Trophoblast cell (in vitro differentiated cells and primary cell): ENCODE measurements around the gene GART.
"Not testable (repeated sequence)": the region's sequence is repeated elsewhere in the genome, so short reads cannot be mapped to it uniquely, and the experiment has no call there.

ENCODE experiments used
- DNase-seq, 2 donors: peaks; one replicate each; pipeline ENCODE4 v3.0.0-alpha.2; 2016
- H2AFZ ChIP-seq: 2 replicates; pipeline ENCODE4 v1.6.1; 2013; ENCODE audit warnings: low read length, moderate library complexity, mild to moderate bottlenecking; ENCODE audit not compliant: insufficient read depth, poor library complexity
- H2AK5ac ChIP-seq: 2 replicates; pipeline ENCODE4 v1.6.1; 2013; ENCODE audit warnings: mild to moderate bottlenecking, low read length
- H2BK120ac ChIP-seq: 2 replicates; pipeline ENCODE4 v1.6.1; 2013; ENCODE audit warnings: low read length, mild to moderate bottlenecking, moderate library complexity; ENCODE audit not compliant: insufficient read depth, poor library complexity
- H2BK12ac ChIP-seq: 2 replicates; pipeline ENCODE4 v1.6.1; 2013; ENCODE audit warnings: mild to moderate bottlenecking, low read length, moderate library complexity
- H2BK5ac ChIP-seq: 2 replicates; pipeline ENCODE4 v1.6.1; 2013; ENCODE audit warnings: low read length, low read depth, moderate library complexity, mild to moderate bottlenecking; ENCODE audit not compliant: poor library complexity
- H3K14ac ChIP-seq: 2 replicates; pipeline ENCODE4 v1.6.1; 2013; ENCODE audit warnings: mild to moderate bottlenecking, low read length
- H3K18ac ChIP-seq: 2 replicates; pipeline ENCODE4 v1.6.1; 2013; ENCODE audit warnings: mild to moderate bottlenecking, low read length
- H3K23ac ChIP-seq: 2 replicates; pipeline ENCODE4 v1.6.1; 2013; ENCODE audit warnings: low read length
- H3K27ac ChIP-seq: 2 replicates; pipeline ENCODE4 v1.5.1; 2013; ENCODE audit warnings: low read depth, mild to moderate bottlenecking, inconsistent platforms, low read length, moderate library complexity
- H3K27me3 ChIP-seq: 2 replicates; pipeline ENCODE4 v1.6.1; 2013; ENCODE audit warnings: inconsistent platforms, mild to moderate bottlenecking, low read length, moderate library complexity; ENCODE audit not compliant: insufficient read depth
- H3K36me3 ChIP-seq, 2 experiments: 1 replicate in 1 of 2; 2 replicates in 1 of 2; pipeline ENCODE4 v1.6.1; 2013; ENCODE audit warnings: low read length in 2 of 2, mild to moderate bottlenecking in 2 of 2, moderate library complexity in 1 of 2; ENCODE audit not compliant: insufficient read depth in 2 of 2, control insufficient read depth in 1 of 2
- H3K4ac ChIP-seq: 2 replicates; pipeline ENCODE4 v1.6.1; 2013; ENCODE audit warnings: low read depth, mild to moderate bottlenecking, low read length, moderate library complexity
- H3K4me1 ChIP-seq, 2 experiments: 1 replicate in 1 of 2; 2 replicates in 1 of 2; pipeline ENCODE4 v1.6.1; 2013; ENCODE audit warnings: low read length in 2 of 2, mild to moderate bottlenecking in 2 of 2, moderate library complexity in 1 of 2; ENCODE audit not compliant: insufficient read depth in 2 of 2, control insufficient read depth in 1 of 2
- H3K4me2 ChIP-seq: 2 replicates; pipeline ENCODE4 v1.6.1; 2013; ENCODE audit warnings: inconsistent platforms, mild to moderate bottlenecking, low read length, moderate library complexity
- H3K4me3 ChIP-seq: 2 replicates; pipeline ENCODE4 v1.5.1; 2013; ENCODE audit warnings: mild to moderate bottlenecking, low read depth, low read length, inconsistent platforms
- H3K79me1 ChIP-seq: one replicate; pipeline ENCODE4 v1.6.1; 2013; ENCODE audit warnings: low read length
- H3K79me2 ChIP-seq: 2 replicates; pipeline ENCODE4 v1.6.1; 2013; ENCODE audit warnings: low read length, mild to moderate bottlenecking; ENCODE audit not compliant: control insufficient read depth, insufficient read depth, poor library complexity
- H3K9ac ChIP-seq: 2 replicates; pipeline ENCODE4 v1.6.1; 2013; ENCODE audit warnings: mild to moderate bottlenecking, low read length
- H3K9me3 ChIP-seq: 2 replicates; pipeline ENCODE4 v1.6.1; 2013; ENCODE audit warnings: low read depth, mild to moderate bottlenecking, control low read depth, inconsistent platforms, low read length; ENCODE audit not compliant: insufficient read depth
- H4K12ac ChIP-seq: 2 replicates; pipeline ENCODE4 v1.6.1; 2013; ENCODE audit warnings: low read depth, mild to moderate bottlenecking, low read length, moderate library complexity
- H4K8ac ChIP-seq: 2 replicates; pipeline ENCODE4 v1.6.1; 2013; ENCODE audit warnings: low read depth, mild to moderate bottlenecking, low read length, moderate library complexity
- H4K91ac ChIP-seq: one replicate; pipeline ENCODE4 v1.6.1; 2013; ENCODE audit warnings: low read depth, mild to moderate bottlenecking, low read length, moderate library complexity
- WGBS: extraction: QIAGEN DNeasy Blood & Tissue Kit; methylation state at CpG from one replicate; pipeline ENCODE4 v1.1.7; 2013; ENCODE audit warnings: missing lambda C conversion rate; ENCODE audit not compliant: insufficient read length, insufficient coverage; ENCODE audit errors: extremely low coverage; 5-methylcytosine and 5-hydroxymethylcytosine counted together

Gene GART

DNA sequence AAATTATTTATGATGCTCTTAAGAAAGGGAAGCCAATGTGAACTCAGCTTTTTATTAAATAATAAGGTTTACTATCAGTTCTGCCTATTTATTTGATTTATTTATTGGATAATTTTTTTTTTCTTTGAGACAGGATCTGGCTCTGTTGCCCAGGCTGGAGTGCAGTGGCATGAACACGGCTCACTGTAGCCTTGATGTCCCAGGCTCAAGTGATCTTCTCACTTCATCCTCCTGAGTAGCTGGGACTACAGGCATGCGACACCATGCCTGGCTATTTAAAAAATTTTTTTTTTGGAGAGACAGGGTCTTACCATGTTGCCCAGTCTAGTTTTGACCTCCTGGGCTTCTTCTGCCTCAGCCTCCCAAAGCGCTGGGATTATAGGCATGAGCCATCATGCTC lies 29.4 kb downstream of the GART start:
- Histone ChIP-seq H3K9me3 (no peaks in the 10 kb centered on the region), H3K27me3 (no peaks in the 10 kb centered on the region), H3K4me3 (no peak overlapping the region), H3K4me2 (no peak overlapping the region), H2AK5ac (no peak overlapping the region), H4K91ac (no peak overlapping the region), H2BK12ac (no peak overlapping the region), H3K18ac (no peak overlapping the region), H4K8ac (no peak overlapping the region), H3K79me1 (no peaks in the 10 kb centered on the region), H3K23ac (no peak overlapping the region), H3K36me3 (peaks cover 30 to 42% of the 10 kb centered on the region in 2 experiments), H3K9ac (no peak overlapping the region), H3K79me2 (no peaks in the 10 kb centered on the region), H2AFZ (no peak overlapping the region), H3K4ac (no peak overlapping the region), H2BK5ac (no peak overlapping the region), H3K14ac (no peak overlapping the region), H4K12ac (no peak overlapping the region), H2BK120ac (no peak overlapping the region), H3K4me1 (no peaks in the 10 kb centered on the region), H3K27ac (no peak overlapping the region)
- no peak for DNase-seq
- WGBS: no CpG with 5 or more reads among the region's 3 CpGs

DNA sequence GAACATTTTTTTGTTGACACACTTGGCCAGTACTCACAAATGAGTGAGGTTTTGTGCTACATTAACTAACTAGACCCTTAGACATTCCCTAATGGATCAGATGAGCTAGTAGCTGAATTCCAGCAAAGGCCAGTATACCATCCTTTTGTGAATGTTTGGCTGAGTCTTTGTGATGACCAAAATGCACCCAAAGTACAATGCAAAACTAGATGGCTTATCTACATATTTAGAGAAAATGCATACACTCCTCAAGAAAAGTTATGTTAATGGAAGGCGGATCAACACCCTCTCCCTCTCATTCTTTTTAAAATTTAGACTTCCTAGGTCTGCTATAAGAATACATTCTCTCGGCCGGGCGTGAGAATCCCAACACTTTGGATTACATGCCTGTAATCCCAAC lies 30.3 kb downstream of the GART start:
- H2AFZ ChIP-seq: no peak overlapping the region
- H2BK12ac ChIP-seq: no peak overlapping the region
- H2BK120ac ChIP-seq: no peak overlapping the region
- no peaks in the 10 kb centered on the region for H3K9me3 ChIP-seq
- H3K4me3 ChIP-seq: no peak overlapping the region
- no peak overlapping the region for H4K12ac ChIP-seq
- H2AK5ac ChIP-seq: no peak overlapping the region
- H3K79me1 ChIP-seq: no peaks in the 10 kb centered on the region
- no peak overlapping the region for H3K23ac ChIP-seq
- no peaks in the 10 kb centered on the region for H3K79me2 ChIP-seq
- DNase-seq: no peak
- H3K36me3 ChIP-seq: peaks cover 30 to 36% of the 10 kb centered on the region in 2 experiments
- H3K4me1 ChIP-seq: no peaks in the 10 kb centered on the region
- no peak overlapping the region for H4K91ac ChIP-seq
- H3K4me2 ChIP-seq: no peak overlapping the region
- no peak overlapping the region for H3K14ac ChIP-seq
- H4K8ac ChIP-seq: no peak overlapping the region
- no peak overlapping the region for H3K4ac ChIP-seq
- H3K27ac ChIP-seq: no peak overlapping the region
- no peak overlapping the region for H2BK5ac ChIP-seq
- no CpG with 5 or more reads among the region's 4 CpGs for WGBS
- no peak overlapping the region for H3K18ac ChIP-seq
- no peaks in the 10 kb centered on the region for H3K27me3 ChIP-seq
- H3K9ac ChIP-seq: no peak overlapping the region

- no peak overlapping the region for H4K8ac ChIP-seq
- H2AK5ac ChIP-seq: no peak overlapping the region
- no peak overlapping the region for H3K4me2 ChIP-seq
- peak overlapping the region; percentile 48 for H3K9ac ChIP-seq
- no peak overlapping the region for H3K27ac ChIP-seq
- DNase-seq: no peak
- no peak overlapping the region for H3K18ac ChIP-seq
- H3K36me3 ChIP-seq: peaks cover 27 to 36% of the 10 kb centered on the region in 2 experiments
- H3K14ac ChIP-seq: no peak overlapping the region
- H3K9me3 ChIP-seq: no peaks in the 10 kb centered on the region
- no peak overlapping the region for H2BK120ac ChIP-seq
- H3K23ac ChIP-seq: no peak overlapping the region
- no peak overlapping the region for H3K4me3 ChIP-seq
- no peaks in the 10 kb centered on the region for H3K27me3 ChIP-seq
- no peak overlapping the region for H2AFZ ChIP-seq
- H3K4me1 ChIP-seq: no peaks in the 10 kb centered on the region
- H4K12ac ChIP-seq: no peak overlapping the region
- no peaks in the 10 kb centered on the region for H3K79me2 ChIP-seq
- H3K79me1 ChIP-seq: no peaks in the 10 kb centered on the region
- H2BK12ac ChIP-seq: no peak overlapping the region
- no CpG with 5 or more reads among the region's 8 CpGs for WGBS
- no peak overlapping the region for H3K4ac ChIP-seq
- H4K91ac ChIP-seq: no peak overlapping the region
- no peak overlapping the region for H2BK5ac ChIP-seq
These were observed 31.1 kb downstream of the GART start for GRCh38 chr21:33510826-33511225.

DNA sequence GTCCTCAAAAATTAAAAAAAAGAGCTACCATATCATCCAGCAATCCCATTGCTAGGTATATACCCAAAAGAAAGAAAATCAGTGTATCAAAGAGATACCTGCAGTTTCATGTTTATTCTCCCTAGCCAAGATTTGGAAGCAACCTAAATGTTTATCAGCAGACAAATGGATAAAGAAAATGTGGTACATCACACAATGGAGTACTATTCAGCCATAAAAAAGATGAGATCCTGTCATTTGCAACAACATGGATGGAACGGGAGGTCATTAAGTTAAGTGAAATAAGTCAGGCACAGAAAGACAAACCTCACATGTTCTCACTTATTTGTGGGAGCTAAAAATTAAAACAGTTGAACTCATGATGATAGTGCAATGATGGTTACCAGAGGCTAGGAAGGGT lies 34.9 kb downstream of the GART start:
- H4K91ac ChIP-seq, H3K18ac ChIP-seq, H3K4me1 ChIP-seq, H3K27me3 ChIP-seq, H3K9me3 ChIP-seq, H3K79me2 ChIP-seq, H3K4me3 ChIP-seq, H2BK12ac ChIP-seq, H4K12ac ChIP-seq, H3K9ac ChIP-seq, H3K4me2 ChIP-seq, H3K4ac ChIP-seq, H2AFZ ChIP-seq, H4K8ac ChIP-seq, H2BK5ac ChIP-seq, H3K23ac ChIP-seq, H3K79me1 ChIP-seq, H2AK5ac ChIP-seq, H3K27ac ChIP-seq, DNase-seq, H3K14ac ChIP-seq, H2BK120ac ChIP-seq: not testable (repeated sequence)
- peaks cover 13 to 24% of the 10 kb centered on the region in 2 experiments for H3K36me3 ChIP-seq
- no CpG with 5 or more reads among the region's 1 CpG for WGBS
